Measurements from ENCODE around the gene SYT14.

GRCh38 chr1:209900734-209901133, 37.3 kb upstream of the SYT14 start:
- TF ChIP-seq CTCF (IDR thresholded peaks at IDR 0.05; ENCODE audit: insufficient read depth, low read length, poor library complexity, severe bottlenecking) = no peak
- no peak for TF ChIP-seq EZH2phosphoT487 (conservative IDR thresholded peaks at IDR 0.05; ENCODE audit: low read length)
